ENCODE results near the gene AIF1.

The AIF1 gene

DNA sequence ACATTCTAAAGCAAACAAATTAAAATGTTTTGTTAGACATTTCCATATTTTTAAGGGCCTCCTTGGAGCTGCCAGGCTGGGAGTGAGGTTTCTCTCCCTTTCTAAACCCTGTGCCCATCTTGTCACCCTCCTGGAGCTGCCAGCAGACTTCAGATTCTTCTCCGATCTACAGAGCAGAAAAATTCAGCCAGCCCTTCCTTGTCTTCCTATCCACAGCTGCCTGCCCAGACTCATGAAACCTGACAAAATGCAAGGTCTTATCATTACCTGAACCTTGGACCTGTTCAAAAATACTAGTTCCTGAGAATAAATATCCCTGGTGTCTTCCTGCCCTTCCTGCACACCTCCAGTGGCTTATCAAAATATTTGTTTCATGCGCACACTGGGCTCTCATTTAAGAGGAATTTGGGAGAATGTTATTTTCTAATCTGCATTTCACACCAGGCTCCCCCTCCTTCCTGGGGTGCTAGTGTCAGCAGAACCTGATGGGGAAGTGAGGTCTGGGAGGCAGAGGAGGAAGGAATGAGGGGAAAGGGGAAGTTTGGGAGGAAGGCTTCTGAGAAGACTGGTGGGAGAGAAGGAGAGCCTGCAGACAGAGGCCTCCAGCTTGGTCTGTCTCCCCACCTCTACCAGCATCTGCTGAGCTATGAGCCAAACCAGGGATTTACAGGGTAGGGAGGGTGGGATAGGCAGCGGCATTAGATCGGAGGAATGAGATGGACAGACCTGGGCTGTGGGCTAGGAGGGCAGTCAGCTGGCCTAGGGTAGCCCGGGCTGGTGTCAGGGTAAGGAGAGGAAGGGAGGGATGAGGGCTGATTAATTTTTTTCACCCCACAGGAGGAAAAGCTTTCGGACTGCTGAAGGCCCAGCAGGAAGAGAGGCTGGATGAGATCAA is at the start of gene AIF1:
TSS of gene AIF1 (plus strand) at position 551 of the 895 bp plus-strand sequence. CDS start at position 647, 96 bp downstream.
- no peaks in the 10 kb centered on the region for H3K27me3 ChIP-seq (ENCODE audit: insufficient read depth, low read length)
- H3K27ac ChIP-seq (ENCODE audit: low read length): no peak within 1 kb of the TSS
- no peaks in the 10 kb centered on the region for H3K36me3 ChIP-seq (ENCODE audit: insufficient read depth, low read depth, low read length)
- H3K9ac ChIP-seq (ENCODE audit: low read depth, low read length): peak within 1 kb of the TSS; percentile 49; the same call in 1 of the 2 replicates
- H3K4me1 ChIP-seq (ENCODE audit: insufficient read depth, low read length): peaks cover 10% of the 10 kb centered on the region; the same call in 1 of the 2 replicates
- peak within 1 kb of the TSS; percentile 25; the same call in 1 of the 2 replicates for H3K4me3 ChIP-seq (ENCODE audit: low read length)
- H3K9me3 ChIP-seq (ENCODE audit: insufficient read depth, low read depth, low read length): no peaks in the 10 kb centered on the region

DNA sequence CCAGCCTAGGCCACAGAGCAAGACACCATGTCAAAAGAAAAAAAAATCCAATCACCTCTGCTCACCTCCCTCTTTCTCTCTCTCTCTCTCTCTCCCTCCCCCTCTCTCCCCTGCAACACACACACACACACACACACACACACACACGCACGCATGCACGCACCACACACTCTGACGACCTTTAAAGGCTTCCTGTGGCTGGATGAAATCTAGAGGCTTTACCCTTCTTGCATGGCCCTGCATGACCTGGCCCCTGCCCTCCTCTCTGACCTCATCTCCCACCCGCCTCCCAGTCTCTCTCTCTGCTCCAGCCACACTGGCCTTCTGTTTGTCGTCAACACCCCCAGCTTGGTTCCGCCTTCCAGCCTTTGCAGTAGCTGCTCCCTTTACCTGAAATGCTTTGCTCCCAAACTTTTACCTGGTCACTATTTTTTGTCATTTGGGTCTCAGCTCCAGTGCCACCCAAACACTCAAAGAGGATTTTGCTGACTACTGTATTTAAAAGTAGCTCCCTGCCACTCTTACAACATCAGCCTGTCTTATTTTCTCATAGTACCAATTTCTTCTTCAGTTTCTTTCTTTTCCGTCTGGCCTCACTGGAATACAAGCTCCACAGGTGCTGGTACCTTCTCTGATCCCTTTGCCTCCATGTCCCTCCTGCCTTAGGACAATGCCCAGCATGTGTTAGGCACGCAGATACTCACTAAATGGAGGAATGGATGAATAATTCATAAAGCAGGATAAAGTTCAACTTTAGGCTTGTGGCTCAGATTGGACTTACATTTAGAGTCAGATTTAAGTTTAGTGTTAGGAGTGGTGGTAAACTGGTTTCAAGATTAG is 47.3 kb upstream of the AIF1 start:
- no peak overlapping the region for H3K27ac ChIP-seq (ENCODE audit: low read length)
- H3K27me3 ChIP-seq (ENCODE audit: insufficient read depth, low read length): no peaks in the 10 kb centered on the region
- no peaks in the 10 kb centered on the region for H3K4me1 ChIP-seq (ENCODE audit: insufficient read depth, low read length)
- no peaks in the 10 kb centered on the region for H3K9me3 ChIP-seq (ENCODE audit: insufficient read depth, low read depth, low read length)
- H3K36me3 ChIP-seq (ENCODE audit: insufficient read depth, low read depth, low read length): no peaks in the 10 kb centered on the region
- no peak overlapping the region for H3K4me3 ChIP-seq (ENCODE audit: low read length)
- H3K9ac ChIP-seq (ENCODE audit: low read depth, low read length): no peak overlapping the region

DNA sequence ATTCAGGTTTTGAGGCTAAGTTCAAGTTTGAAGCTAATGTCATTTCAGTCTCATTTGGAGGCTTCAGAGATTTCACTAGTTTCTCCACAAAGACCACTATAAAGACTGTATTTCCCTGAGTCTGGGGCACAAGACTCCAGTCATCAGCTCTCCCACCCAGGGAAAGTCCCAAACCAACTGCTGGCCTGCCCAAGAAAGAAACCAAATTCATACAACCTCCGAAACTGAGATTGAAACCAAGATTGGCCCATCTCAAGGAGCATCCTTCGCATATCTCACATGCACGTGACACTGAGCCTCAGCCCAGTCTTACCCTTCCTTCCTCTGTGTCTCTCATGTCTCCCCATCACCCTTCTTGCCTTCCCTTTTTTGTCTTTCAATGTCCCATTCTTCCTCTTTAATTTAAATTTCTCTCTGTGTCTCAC is 46.5 kb upstream of the AIF1 start:
- H3K27ac ChIP-seq (ENCODE audit: low read length): no peak overlapping the region
- no peaks in the 10 kb centered on the region for H3K27me3 ChIP-seq (ENCODE audit: insufficient read depth, low read length)
- H3K9ac ChIP-seq (ENCODE audit: low read depth, low read length): no peak overlapping the region
- no peaks in the 10 kb centered on the region for H3K36me3 ChIP-seq (ENCODE audit: insufficient read depth, low read depth, low read length)
- no peaks in the 10 kb centered on the region for H3K9me3 ChIP-seq (ENCODE audit: insufficient read depth, low read depth, low read length)
- H3K4me1 ChIP-seq (ENCODE audit: insufficient read depth, low read length): no peaks in the 10 kb centered on the region
- no peak overlapping the region for H3K4me3 ChIP-seq (ENCODE audit: low read length)

DNA sequence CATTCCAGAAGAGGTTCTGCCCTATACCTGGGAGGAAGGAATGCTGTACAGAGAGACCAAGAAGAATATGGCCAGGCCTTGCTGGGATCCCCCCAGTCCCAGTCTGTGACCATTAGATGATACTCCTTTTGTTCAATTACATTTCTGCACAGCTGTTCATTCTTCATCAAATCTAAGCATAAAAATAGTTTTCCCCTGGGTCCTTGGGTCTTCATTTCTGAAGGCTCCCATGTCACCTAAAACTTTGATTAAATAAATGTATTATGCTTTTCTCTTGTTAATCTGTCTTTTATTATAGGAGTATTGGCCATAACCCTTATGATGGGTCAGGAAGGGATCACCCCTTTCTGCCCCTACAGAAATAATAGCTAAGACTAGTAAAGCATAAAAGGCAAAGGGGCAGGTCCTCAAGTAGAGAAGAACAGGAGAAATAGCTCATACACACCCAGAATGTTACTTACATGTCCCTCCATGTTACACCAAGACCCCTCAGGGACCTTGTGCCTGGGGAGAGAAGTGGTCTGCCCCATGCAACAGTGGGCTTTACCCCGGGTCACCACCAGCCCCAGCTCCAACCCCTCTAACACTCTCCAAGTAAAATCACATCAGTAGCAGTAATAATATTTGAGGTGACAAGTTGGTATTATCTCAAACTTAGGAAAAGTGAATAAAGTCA is 45.0 kb upstream of the AIF1 start:
- Histone ChIP-seq H3K4me1 (ENCODE audit: insufficient read depth, low read length) (no peaks in the 10 kb centered on the region), H3K9ac (ENCODE audit: low read depth, low read length) (no peak overlapping the region), H3K36me3 (ENCODE audit: insufficient read depth, low read depth, low read length) (no peaks in the 10 kb centered on the region), H3K27me3 (ENCODE audit: insufficient read depth, low read length) (no peaks in the 10 kb centered on the region), H3K4me3 (ENCODE audit: low read length) (no peak overlapping the region), H3K27ac (ENCODE audit: low read length) (no peak overlapping the region), H3K9me3 (ENCODE audit: insufficient read depth, low read depth, low read length) (no peaks in the 10 kb centered on the region)

DNA sequence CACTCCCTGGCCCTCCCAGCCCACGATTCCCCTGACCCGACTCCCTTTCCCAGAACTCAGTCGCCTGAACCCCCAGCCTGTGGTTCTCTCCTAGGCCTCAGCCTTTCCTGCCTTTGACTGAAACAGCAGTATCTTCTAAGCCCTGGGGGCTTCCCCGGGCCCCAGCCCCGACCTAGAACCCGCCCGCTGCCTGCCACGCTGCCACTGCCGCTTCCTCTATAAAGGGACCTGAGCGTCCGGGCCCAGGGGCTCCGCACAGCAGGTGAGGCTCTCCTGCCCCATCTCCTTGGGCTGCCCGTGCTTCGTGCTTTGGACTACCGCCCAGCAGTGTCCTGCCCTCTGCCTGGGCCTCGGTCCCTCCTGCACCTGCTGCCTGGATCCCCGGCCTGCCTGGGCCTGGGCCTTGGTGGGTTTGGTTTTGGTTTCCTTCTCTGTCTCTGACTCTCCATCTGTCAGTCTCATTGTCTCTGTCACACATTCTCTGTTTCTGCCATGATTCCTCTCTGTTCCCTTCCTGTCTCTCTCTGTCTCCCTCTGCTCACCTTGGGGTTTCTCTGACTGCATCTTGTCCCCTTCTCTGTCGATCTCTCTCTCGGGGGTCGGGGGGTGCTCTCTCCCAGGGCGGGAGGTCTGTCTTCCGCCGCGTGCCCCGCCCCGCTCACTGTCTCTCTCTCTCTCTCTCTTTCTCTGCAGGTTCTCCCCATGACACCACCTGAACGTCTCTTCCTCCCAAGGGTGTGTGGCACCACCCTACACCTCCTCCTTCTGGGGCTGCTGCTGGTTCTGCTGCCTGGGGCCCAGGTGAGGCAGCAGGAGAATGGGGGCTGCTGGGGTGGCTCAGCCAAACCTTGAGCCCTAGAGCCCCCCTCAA is 42.8 kb upstream of the AIF1 start, which contains the start of gene LTA:
TSS of gene LTA (plus strand) at position 249 of the 871 bp plus-strand sequence. CDS start at position 703, 454 bp downstream.
- peaks cover 6% of the 10 kb centered on the region; the same call in 1 of the 2 replicates for H3K27me3 ChIP-seq (ENCODE audit: insufficient read depth, low read length)
- H3K9ac ChIP-seq (ENCODE audit: low read depth, low read length): no peak within 1 kb of the TSS
- no peak within 1 kb of the TSS for H3K4me3 ChIP-seq (ENCODE audit: low read length)
- no peaks in the 10 kb centered on the region for H3K9me3 ChIP-seq (ENCODE audit: insufficient read depth, low read depth, low read length)
- H3K4me1 ChIP-seq (ENCODE audit: insufficient read depth, low read length): no peaks in the 10 kb centered on the region
- no peaks in the 10 kb centered on the region for H3K36me3 ChIP-seq (ENCODE audit: insufficient read depth, low read depth, low read length)
- no peak within 1 kb of the TSS for H3K27ac ChIP-seq (ENCODE audit: low read length)

DNA sequence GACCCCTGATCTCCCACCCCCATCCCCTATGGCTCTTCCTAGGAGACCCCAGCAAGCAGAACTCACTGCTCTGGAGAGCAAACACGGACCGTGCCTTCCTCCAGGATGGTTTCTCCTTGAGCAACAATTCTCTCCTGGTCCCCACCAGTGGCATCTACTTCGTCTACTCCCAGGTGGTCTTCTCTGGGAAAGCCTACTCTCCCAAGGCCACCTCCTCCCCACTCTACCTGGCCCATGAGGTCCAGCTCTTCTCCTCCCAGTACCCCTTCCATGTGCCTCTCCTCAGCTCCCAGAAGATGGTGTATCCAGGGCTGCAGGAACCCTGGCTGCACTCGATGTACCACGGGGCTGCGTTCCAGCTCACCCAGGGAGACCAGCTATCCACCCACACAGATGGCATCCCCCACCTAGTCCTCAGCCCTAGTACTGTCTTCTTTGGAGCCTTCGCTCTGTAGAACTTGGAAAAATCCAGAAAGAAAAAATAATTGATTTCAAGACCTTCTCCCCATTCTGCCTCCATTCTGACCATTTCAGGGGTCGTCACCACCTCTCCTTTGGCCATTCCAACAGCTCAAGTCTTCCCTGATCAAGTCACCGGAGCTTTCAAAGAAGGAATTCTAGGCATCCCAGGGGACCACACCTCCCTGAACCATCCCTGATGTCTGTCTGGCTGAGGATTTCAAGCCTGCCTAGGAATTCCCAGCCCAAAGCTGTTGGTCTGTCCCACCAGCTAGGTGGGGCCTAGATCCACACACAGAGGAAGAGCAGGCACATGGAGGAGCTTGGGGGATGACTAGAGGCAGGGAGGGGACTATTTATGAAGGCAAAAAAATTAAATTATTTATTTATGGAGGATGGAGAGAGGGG is 41.6 kb upstream of the AIF1 start:
- H3K27me3 ChIP-seq (ENCODE audit: insufficient read depth, low read length): peaks cover 6% of the 10 kb centered on the region; the same call in 1 of the 2 replicates
- no peaks in the 10 kb centered on the region for H3K36me3 ChIP-seq (ENCODE audit: insufficient read depth, low read depth, low read length)
- H3K4me1 ChIP-seq (ENCODE audit: insufficient read depth, low read length): no peaks in the 10 kb centered on the region; the same call in 1 of the 2 replicates
- H3K9me3 ChIP-seq (ENCODE audit: insufficient read depth, low read depth, low read length): no peaks in the 10 kb centered on the region
- H3K27ac ChIP-seq (ENCODE audit: low read length): no peak overlapping the region
- no peak overlapping the region for H3K4me3 ChIP-seq (ENCODE audit: low read length)
- no peak overlapping the region for H3K9ac ChIP-seq (ENCODE audit: low read depth, low read length)

DNA sequence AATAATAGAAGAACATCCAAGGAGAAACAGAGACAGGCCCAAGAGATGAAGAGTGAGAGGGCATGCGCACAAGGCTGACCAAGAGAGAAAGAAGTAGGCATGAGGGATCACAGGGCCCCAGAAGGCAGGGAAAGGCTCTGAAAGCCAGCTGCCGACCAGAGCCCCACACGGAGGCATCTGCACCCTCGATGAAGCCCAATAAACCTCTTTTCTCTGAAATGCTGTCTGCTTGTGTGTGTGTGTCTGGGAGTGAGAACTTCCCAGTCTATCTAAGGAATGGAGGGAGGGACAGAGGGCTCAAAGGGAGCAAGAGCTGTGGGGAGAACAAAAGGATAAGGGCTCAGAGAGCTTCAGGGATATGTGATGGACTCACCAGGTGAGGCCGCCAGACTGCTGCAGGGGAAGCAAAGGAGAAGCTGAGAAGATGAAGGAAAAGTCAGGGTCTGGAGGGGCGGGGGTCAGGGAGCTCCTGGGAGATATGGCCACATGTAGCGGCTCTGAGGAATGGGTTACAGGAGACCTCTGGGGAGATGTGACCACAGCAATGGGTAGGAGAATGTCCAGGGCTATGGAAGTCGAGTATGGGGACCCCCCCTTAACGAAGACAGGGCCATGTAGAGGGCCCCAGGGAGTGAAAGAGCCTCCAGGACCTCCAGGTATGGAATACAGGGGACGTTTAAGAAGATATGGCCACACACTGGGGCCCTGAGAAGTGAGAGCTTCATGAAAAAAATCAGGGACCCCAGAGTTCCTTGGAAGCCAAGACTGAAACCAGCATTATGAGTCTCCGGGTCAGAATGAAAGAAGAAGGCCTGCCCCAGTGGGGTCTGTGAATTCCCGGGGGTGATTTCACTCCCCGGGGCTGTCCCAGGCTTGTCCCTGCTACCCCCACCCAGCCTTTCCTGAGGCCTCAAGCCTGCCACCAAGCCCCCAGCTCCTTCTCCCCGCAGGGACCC is 40.6 kb upstream of the AIF1 start:
- Histone ChIP-seq H3K36me3 (ENCODE audit: insufficient read depth, low read depth, low read length) (no peaks in the 10 kb centered on the region), H3K27me3 (ENCODE audit: insufficient read depth, low read length) (peaks cover 6% of the 10 kb centered on the region; the same call in 1 of the 2 replicates), H3K4me3 (ENCODE audit: low read length) (no peak overlapping the region), H3K9ac (ENCODE audit: low read depth, low read length) (no peak overlapping the region), H3K4me1 (ENCODE audit: insufficient read depth, low read length) (no peaks in the 10 kb centered on the region; the same call in 1 of the 2 replicates), H3K27ac (ENCODE audit: low read length) (no peak overlapping the region), H3K9me3 (ENCODE audit: insufficient read depth, low read depth, low read length) (no peaks in the 10 kb centered on the region)

DNA sequence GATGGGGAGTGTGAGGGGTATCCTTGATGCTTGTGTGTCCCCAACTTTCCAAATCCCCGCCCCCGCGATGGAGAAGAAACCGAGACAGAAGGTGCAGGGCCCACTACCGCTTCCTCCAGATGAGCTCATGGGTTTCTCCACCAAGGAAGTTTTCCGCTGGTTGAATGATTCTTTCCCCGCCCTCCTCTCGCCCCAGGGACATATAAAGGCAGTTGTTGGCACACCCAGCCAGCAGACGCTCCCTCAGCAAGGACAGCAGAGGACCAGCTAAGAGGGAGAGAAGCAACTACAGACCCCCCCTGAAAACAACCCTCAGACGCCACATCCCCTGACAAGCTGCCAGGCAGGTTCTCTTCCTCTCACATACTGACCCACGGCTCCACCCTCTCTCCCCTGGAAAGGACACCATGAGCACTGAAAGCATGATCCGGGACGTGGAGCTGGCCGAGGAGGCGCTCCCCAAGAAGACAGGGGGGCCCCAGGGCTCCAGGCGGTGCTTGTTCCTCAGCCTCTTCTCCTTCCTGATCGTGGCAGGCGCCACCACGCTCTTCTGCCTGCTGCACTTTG is 39.6 kb upstream of the AIF1 start, which contains the start of gene TNF:
TSS of gene TNF (plus strand) at position 231 of the 567 bp plus-strand sequence. CDS start at position 408, 177 bp downstream.
- H3K9ac ChIP-seq (ENCODE audit: low read depth, low read length): no peak within 1 kb of the TSS
- no peak within 1 kb of the TSS for H3K27ac ChIP-seq (ENCODE audit: low read length)
- peaks cover 15% of the 10 kb centered on the region for H3K27me3 ChIP-seq (ENCODE audit: insufficient read depth, low read length)
- no peaks in the 10 kb centered on the region for H3K36me3 ChIP-seq (ENCODE audit: insufficient read depth, low read depth, low read length)
- no peak within 1 kb of the TSS for H3K4me3 ChIP-seq (ENCODE audit: low read length)
- no peaks in the 10 kb centered on the region; the same call in 1 of the 2 replicates for H3K4me1 ChIP-seq (ENCODE audit: insufficient read depth, low read length)
- no peaks in the 10 kb centered on the region for H3K9me3 ChIP-seq (ENCODE audit: insufficient read depth, low read depth, low read length)

All from iPS-20b (cell line).